Lower lobe of right lung (tissue), 2 donors: ENCODE data around the gene GPR155. TPM values are rescaled to one million over a fixed set of nuclear protein-coding genes. Genes with fewer than 3 reads are reported as not detected.

ENCODE experiments used
- ATAC-seq, 2 donors: fragments of 200-7000 bp; cut with Tn5 transposase; one replicate each; pipeline ENCODE4 v1.9.1; 2020 to 2022; ENCODE audit warnings: mild to moderate bottlenecking in 2 of 2, moderate library complexity in 2 of 2
- DNase-seq: peaks from one replicate; pipeline ENCODE4 v3.0.0-alpha.2; 2020
- H3K27ac ChIP-seq: fragments of 200-600 bp; one replicate; pipeline ENCODE4 v1.8.0; 2022
- H3K27me3 ChIP-seq: fragments of 200-600 bp; one replicate; pipeline ENCODE4 v1.8.0; 2022; ENCODE audit warnings: low read depth
- H3K36me3 ChIP-seq: fragments of 200-600 bp; one replicate; pipeline ENCODE4 v1.8.0; 2022; ENCODE audit warnings: mild to moderate bottlenecking
- H3K4me1 ChIP-seq: fragments of 200-600 bp; one replicate; pipeline ENCODE4 v1.8.0; 2022
- H3K4me3 ChIP-seq: fragments of 200-600 bp; one replicate; pipeline ENCODE4 v1.8.0; 2022; ENCODE audit warnings: mild to moderate bottlenecking
- H3K9me3 ChIP-seq: fragments of 200-600 bp; one replicate; pipeline ENCODE4 v1.8.0; 2022
- intact Hi-C: fragments of 100-400 bp; cut with DNase I; formaldehyde crosslinking; loops from one replicate; pipeline ENCODE4 v1.11.0; 2022
- total RNA-seq: library from RNA; stranded (reverse); fragmentation: NEBNext Ultra II Directional; extraction: Animal tissue kit (Norgen Biotek cat#: 25700); gene quantifications from one replicate; pipeline ENCODE4 v1.2.1, GENCODE V29; 2021
- TF ChIP-seq, protein P1 (sequence below): fragments of 200-600 bp; IDR thresholded peaks from one replicate; pipeline ENCODE4 v1.8.0; 2022; ENCODE audit warnings: antibody characterized with exemption, mild to moderate bottlenecking
- donor health status: DM: no; HTN: yes; CAD: no; lungs with severe emphysema.

GPR155 gene
- total RNA-seq, 1 donor from 2014 or later = 6.2 TPM

DNA sequence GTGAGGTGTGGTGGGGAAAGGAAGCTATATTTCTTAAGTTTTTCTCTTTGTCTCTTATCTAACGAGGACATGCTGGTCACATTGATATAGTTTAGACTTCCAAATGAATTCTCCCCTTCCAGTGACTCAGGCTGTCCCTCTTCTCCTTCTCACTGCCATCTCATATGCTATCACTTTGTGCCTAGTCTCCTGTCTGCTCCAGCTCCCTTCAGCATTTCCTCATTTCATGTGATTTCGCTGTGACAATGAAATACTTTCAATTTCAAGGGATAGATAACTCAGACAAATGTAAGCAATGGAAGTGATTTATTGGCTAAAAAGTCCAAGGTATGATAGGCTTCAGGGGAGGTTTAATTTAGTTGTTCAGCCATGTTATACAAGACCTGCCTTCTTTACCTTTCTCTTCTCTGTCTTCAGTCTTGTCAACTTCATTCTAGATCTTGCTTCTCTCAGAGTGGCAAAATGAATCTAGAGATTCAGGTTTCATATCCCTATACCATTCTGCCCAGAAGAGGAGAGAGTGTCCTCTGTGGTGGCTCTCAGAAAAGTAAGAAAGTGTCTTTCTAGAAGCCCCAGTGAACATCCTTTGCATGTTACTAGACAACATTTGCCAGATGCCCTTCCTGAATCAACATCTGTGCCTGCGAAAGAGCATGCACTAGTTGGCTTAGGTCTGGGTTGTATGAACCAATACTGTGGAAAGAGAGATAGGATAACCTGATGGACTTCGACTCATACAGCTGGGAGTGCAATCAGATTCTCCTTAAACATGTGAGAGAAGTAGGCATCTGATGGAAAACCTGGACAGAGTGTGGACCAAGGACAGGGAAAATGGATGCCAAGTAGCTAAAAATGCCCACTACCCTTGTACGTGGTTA is 29.9 kb upstream of the GPR155 start:
- H3K36me3 ChIP-seq = no peaks in the 10 kb centered on the region
- intact Hi-C loops = no loop called here
- no peak overlapping the region for H3K4me3 ChIP-seq
- no peak for ATAC-seq
- H3K27me3 ChIP-seq = no peaks in the 10 kb centered on the region
- DNase-seq = no peak
- H3K4me1 ChIP-seq = no peaks in the 10 kb centered on the region
- no peaks in the 10 kb centered on the region for H3K9me3 ChIP-seq
- TF ChIP-seq, protein P1, sequence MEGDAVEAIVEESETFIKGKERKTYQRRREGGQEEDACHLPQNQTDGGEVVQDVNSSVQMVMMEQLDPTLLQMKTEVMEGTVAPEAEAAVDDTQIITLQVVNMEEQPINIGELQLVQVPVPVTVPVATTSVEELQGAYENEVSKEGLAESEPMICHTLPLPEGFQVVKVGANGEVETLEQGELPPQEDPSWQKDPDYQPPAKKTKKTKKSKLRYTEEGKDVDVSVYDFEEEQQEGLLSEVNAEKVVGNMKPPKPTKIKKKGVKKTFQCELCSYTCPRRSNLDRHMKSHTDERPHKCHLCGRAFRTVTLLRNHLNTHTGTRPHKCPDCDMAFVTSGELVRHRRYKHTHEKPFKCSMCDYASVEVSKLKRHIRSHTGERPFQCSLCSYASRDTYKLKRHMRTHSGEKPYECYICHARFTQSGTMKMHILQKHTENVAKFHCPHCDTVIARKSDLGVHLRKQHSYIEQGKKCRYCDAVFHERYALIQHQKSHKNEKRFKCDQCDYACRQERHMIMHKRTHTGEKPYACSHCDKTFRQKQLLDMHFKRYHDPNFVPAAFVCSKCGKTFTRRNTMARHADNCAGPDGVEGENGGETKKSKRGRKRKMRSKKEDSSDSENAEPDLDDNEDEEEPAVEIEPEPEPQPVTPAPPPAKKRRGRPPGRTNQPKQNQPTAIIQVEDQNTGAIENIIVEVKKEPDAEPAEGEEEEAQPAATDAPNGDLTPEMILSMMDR = no peak
- no peak overlapping the region for H3K27ac ChIP-seq

- Histone ChIP-seq H3K9me3 (peaks cover 11% of the 10 kb centered on the region), H3K27ac (no peak overlapping the region), H3K36me3 (no peaks in the 10 kb centered on the region), H3K4me3 (no peak overlapping the region), H3K4me1 (no peaks in the 10 kb centered on the region), H3K27me3 (no peaks in the 10 kb centered on the region)
- ATAC-seq (no peak), DNase-seq (no peak)
- TF ChIP-seq, protein P1 = no peak
- intact Hi-C loops = no loop called here
These were observed 25.5 kb upstream of the GPR155 start for GRCh38 chr2:174512345-174512744.

DNA sequence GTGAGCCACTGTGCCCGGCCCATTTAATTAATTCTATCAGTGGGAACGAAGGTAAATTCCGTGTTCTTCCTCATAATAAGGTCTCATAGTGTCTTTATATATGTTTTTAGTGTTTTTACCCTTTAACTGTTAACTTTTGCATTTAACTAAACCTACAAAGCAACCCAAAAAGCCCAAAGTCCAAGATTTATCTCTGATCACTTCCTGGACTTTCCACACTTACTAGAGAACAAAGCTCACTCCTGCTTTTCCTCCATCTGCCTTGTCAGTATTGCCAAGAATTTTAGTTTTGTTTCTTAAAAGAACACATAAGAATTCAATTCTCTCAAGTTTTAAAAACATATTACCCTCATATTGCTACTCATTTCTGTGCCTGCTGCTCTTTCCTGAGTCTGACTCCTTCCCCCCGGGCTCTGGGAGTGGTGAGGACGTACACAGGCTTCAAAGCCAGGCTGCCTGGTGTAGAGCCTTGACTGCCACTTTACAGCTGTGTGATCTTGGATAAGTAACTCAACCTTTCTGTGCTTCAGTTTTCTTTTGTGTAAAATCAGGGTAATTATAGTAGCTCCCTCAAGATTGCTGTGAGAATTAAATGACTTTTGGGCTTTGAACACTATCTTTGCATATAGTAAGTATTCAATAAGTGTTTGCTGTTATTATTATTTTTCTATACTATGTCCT is 24.9 kb upstream of the GPR155 start:
- no peak for ATAC-seq
- Histone ChIP-seq H3K27ac (no peak overlapping the region), H3K4me3 (no peak overlapping the region), H3K36me3 (no peaks in the 10 kb centered on the region), H3K27me3 (no peaks in the 10 kb centered on the region), H3K9me3 (peaks cover 11% of the 10 kb centered on the region), H3K4me1 (no peaks in the 10 kb centered on the region)
- intact Hi-C loops = no loop called here
- TF ChIP-seq, protein P1 = no peak
- DNase-seq = no peak

DNA sequence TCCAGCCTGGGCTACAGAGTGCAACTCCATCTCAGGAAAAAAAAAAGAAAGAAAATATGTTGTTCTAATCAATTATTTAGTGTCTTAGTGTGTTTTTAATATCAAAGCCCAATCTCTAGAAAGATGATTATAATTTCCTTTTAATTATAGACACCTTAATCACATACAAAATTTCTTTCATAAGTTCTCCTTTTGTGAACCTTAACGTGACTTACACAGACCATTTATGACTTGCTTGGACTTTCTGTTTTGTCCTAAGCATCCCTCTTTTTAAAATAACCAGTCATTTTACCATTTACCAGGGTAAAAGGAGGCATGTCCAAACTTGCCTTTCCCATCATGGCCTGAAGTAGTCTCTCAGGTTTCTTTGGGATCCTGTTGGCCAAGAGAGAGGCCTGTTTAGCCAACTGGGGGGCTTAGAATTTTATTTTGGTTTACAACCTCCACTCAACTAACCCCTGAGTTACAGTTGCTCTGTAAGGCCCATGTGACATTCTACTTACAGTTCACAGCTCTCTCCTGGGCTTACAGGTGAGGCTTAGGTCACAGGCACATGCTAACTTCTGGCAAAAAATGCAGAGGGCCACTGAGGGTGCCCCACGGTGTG is 23.9 kb upstream of the GPR155 start:
- no peaks in the 10 kb centered on the region for H3K27me3 ChIP-seq
- TF ChIP-seq, protein P1 = no peak
- no peak overlapping the region for H3K27ac ChIP-seq
- no peak for DNase-seq
- H3K9me3 ChIP-seq = peaks cover 11% of the 10 kb centered on the region
- intact Hi-C loops = no loop called here
- no peaks in the 10 kb centered on the region for H3K36me3 ChIP-seq
- no peaks in the 10 kb centered on the region for H3K4me1 ChIP-seq
- ATAC-seq = no peak
- no peak overlapping the region for H3K4me3 ChIP-seq

- intact Hi-C loops = no loop called here
- H3K4me3 ChIP-seq = no peak overlapping the region
- no peaks in the 10 kb centered on the region for H3K27me3 ChIP-seq
- DNase-seq (no peak), ATAC-seq (no peak)
- no peak overlapping the region for H3K27ac ChIP-seq
- no peaks in the 10 kb centered on the region for H3K4me1 ChIP-seq
- TF ChIP-seq, protein P1 = no peak
- no peaks in the 10 kb centered on the region for H3K36me3 ChIP-seq
- no peaks in the 10 kb centered on the region for H3K9me3 ChIP-seq
These were observed 16.5 kb upstream of the GPR155 start for GRCh38 chr2:174503161-174503809.
